ENCODE results near the gene EHF.

GRCh38 chr11:34613552-34614056 is 7.3 kb upstream of the EHF start:
- TF ChIP-seq LEF1 (IDR thresholded peaks at IDR 0.05; ENCODE audit: borderline replicate concordance) (no peak), FOXK2 (IDR thresholded peaks at IDR 0.05) (no peak), BHLHE40 (IDR thresholded peaks at IDR 0.05; ENCODE audit: borderline replicate concordance) (no peak), SP1 (IDR thresholded peaks at IDR 0.05) (no peak), FOXM1 (IDR thresholded peaks at IDR 0.05; ENCODE audit: borderline replicate concordance) (no peak), HDGF (IDR thresholded peaks at IDR 0.05; ENCODE audit: borderline replicate concordance) (no peak), PKNOX1 (IDR thresholded peaks at IDR 0.05) (no peak), TARDBP (IDR thresholded peaks at IDR 0.05) (no peak), FOXA1 (IDR thresholded peaks at IDR 0.05) (no peak), ZNF384 (IDR thresholded peaks at IDR 0.05) (no peak)
